Measurements from ENCODE around the gene UROS.

GRCh38 chr10:125840406-125840805, 17.3 kb upstream of the UROS start:
- TF ChIP-seq POLR2A (IDR thresholded peaks at IDR 0.05; ENCODE audit: low read length) (no peak), GATA1 (IDR thresholded peaks at IDR 0.05; ENCODE audit: low read depth, low read length) (no peak)

Measured in erythroblast (primary cell).